ENCODE data around the gene RPL18A.

Gene RPL18A

GRCh38 chr19:17848595-17849292 lies 11.0 kb upstream of the RPL18A start:
- H3K4me3 ChIP-seq (replicated peaks; ENCODE audit: low read depth, low read length): no peak overlapping the region
- no peak for DNase-seq (ENCODE audit: low read depth)
- no peak for TF ChIP-seq CTCF (IDR thresholded peaks at IDR 0.05; ENCODE audit: low read length, missing control alignments)

GRCh38 chr19:17854061-17854460 lies 5.6 kb upstream of the RPL18A start:
- no peak for DNase-seq (ENCODE audit: low read depth)
- H3K4me3 ChIP-seq (replicated peaks; ENCODE audit: low read depth, low read length): no peak overlapping the region
- TF ChIP-seq CTCF (IDR thresholded peaks at IDR 0.05; ENCODE audit: low read length, missing control alignments): no peak

GRCh38 chr19:17855280-17856152 lies 4.2 kb upstream of the RPL18A start:
- no peak overlapping the region for H3K4me3 ChIP-seq (replicated peaks; ENCODE audit: low read depth, low read length)
- TF ChIP-seq CTCF (IDR thresholded peaks at IDR 0.05; ENCODE audit: low read length, missing control alignments): peak; percentile 96
- DNase-seq (ENCODE audit: low read depth): peak; percentile 75

GRCh38 chr19:17860331-17860992 lies 752 bp downstream of the RPL18A start:
- no peak for DNase-seq (ENCODE audit: low read depth)
- peak overlapping the region; percentile 87 for H3K4me3 ChIP-seq (replicated peaks; ENCODE audit: low read depth, low read length)
- no peak for TF ChIP-seq CTCF (IDR thresholded peaks at IDR 0.05; ENCODE audit: low read length, missing control alignments)

GRCh38 chr19:17860993-17861360 lies 1.3 kb downstream of the RPL18A start:
- H3K4me3 ChIP-seq (replicated peaks; ENCODE audit: low read depth, low read length): peak overlapping the region; percentile 87
- TF ChIP-seq CTCF (IDR thresholded peaks at IDR 0.05; ENCODE audit: low read length, missing control alignments): no peak

GRCh38 chr19:17861542-17862402 lies 2.1 kb downstream of the RPL18A start:
- DNase-seq (ENCODE audit: low read depth): no peak
- peak overlapping the region; percentile 87 for H3K4me3 ChIP-seq (replicated peaks; ENCODE audit: low read depth, low read length)
- TF ChIP-seq CTCF (IDR thresholded peaks at IDR 0.05; ENCODE audit: low read length, missing control alignments): no peak

More at GRCh38 chr19:17860993-17861360, 1.3 kb downstream of the RPL18A start:
- DNase-seq (ENCODE audit: low read depth): no peak
